BLaER1 treated with 17β-estradiol and CSF1 and Interleukin-3, amounts not matched to agents 10 nM and 100 nM (cell line): ENCODE results near the gene OR7G1.
"Not testable (repeated sequence)": the region's sequence is repeated elsewhere in the genome, so short reads cannot be mapped to it uniquely, and the experiment has no call there.

Source experiments
- H3K27ac ChIP-seq, 11 experiments: shearing (Covaris generic); formaldehyde crosslinking; 2 replicates each; pipeline ENCODE4 v1.8.1; 2022
- H3K27me3 ChIP-seq, 11 experiments: shearing (Covaris generic); formaldehyde crosslinking; 2 replicates each; pipeline ENCODE4 v1.8.1; 2022
- H3K36me3 ChIP-seq, 11 experiments: shearing (Covaris generic); formaldehyde crosslinking; 2 replicates each; pipeline ENCODE4 v1.8.1; 2022
- H3K4me1 ChIP-seq, 10 experiments: shearing (Covaris generic); formaldehyde crosslinking; 2 replicates each; pipeline ENCODE4 v1.8.1; 2022
- H3K4me2 ChIP-seq, 11 experiments: shearing (Covaris generic); formaldehyde crosslinking; 2 replicates each; pipeline ENCODE4 v1.8.1; 2022
- H3K4me3 ChIP-seq, 10 experiments: shearing (Covaris generic); formaldehyde crosslinking; 2 replicates each; pipeline ENCODE4 v1.8.1; 2022
- H3K9ac ChIP-seq, 11 experiments: shearing (Covaris generic); formaldehyde crosslinking; 2 replicates each; pipeline ENCODE4 v1.8.1; 2022
- H3K9me3 ChIP-seq, 11 experiments: shearing (Covaris generic); formaldehyde crosslinking; replicated peaks in 1 of 11; 2 replicates each; pipeline ENCODE4 v1.8.1; 2022
- H4K20me1 ChIP-seq, 11 experiments: shearing (Covaris generic); formaldehyde crosslinking; 2 replicates each; pipeline ENCODE4 v1.8.1; 2022
- Cebpa-rat ChIP-seq, 11 experiments: shearing (Covaris generic); IDR thresholded peaks; 2 replicates each; pipeline ENCODE4 v1.8.1; 2022

OR7G1 gene

DNA sequence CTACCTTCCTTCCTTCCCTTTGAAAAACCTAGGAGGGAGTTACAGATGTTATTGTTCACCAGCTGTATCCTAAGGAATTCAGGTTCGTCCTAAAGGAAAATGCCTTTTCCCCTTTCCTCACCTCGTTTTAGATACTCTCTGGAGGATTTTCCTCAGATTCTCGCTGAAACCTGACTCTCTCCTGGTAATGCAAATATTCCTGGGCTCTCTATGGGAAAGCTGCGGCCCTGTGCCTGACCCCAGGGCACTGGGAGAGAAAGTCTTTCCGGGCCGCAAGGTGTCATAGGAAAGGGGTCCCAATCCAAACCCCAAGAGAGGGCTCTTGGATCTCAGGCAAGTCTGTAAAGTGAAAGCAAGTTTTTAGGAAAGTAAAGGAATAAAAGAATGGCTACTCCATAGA lies 41.8 kb downstream of the OR7G1 start:
- Histone ChIP-seq H3K27me3 (no peaks in the 10 kb centered on the region), H3K27ac (no peak overlapping the region), H3K9me3 (no peaks in the 10 kb centered on the region), H3K36me3 (no peaks in the 10 kb centered on the region), H4K20me1 (no peaks in the 10 kb centered on the region), H3K4me3 (no peak overlapping the region), H3K4me2 (no peak overlapping the region), H3K4me1 (peaks cover 0 to 13% (median 10%) of the 10 kb centered on the region in 10 experiments; a peak in 13 of 20 replicates), H3K9ac (no peak overlapping the region)
- no peak for TF ChIP-seq Cebpa-rat (IDR thresholded peaks at IDR 0.05)

DNA sequence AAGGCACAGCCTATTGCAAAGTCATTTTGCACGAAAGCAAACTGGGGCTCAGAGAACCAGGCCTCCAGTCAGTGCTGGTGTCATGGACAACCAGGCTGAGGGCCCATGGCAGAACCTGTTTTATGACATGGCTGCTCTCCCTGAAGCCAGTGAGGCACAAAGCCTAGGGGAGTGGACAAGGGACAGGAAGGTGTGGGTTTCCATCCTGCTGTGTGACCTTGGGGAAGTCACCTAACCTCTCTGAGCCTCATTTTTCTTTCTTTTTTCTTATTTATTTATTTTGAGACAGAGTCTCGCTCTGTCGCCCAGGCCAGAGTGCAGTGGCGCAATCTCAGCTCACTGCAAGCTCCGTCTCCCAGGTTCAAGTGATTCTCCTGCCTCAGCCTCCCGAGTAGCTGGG lies 43.8 kb downstream of the OR7G1 start:
- H3K27me3 ChIP-seq, H3K4me2 ChIP-seq, H3K4me3 ChIP-seq, H3K9ac ChIP-seq, H3K36me3 ChIP-seq, H3K27ac ChIP-seq, H3K9me3 ChIP-seq, H4K20me1 ChIP-seq: not testable (repeated sequence)
- 0 out of 22 replicates have a peak, but pooled peaks of 1 of the 11 experiments have one; percentile 7 for TF ChIP-seq Cebpa-rat (IDR thresholded peaks at IDR 0.05)
- H3K4me1 ChIP-seq, result peaks cover 0 to 13% (median 10%) of the 10 kb centered on the region in 10 experiments; a peak in 13 of 20 replicates

DNA sequence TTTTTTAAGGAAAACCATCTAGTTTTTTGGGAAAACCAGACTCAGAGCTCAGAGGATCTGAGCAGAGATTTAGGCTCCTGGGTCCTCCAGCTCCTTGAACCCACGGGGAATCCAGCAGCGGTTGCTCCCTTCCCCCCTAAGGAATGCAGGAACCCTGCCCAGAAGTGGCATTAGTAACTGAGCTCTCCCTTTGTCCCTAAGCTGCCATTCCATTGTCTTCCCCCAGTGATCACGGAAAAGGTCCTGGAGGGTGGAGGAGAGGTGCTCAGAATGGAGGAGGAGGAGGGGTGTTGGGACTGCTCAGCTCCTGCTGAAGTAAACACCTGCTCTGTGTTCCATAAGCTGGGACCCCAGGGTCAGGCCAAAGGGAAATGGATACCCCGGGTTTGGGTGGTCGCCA lies 45.5 kb downstream of the OR7G1 start:
- no peak for TF ChIP-seq Cebpa-rat (IDR thresholded peaks at IDR 0.05)
- no peak overlapping the region for H3K4me2 ChIP-seq
- H3K36me3 ChIP-seq, result no peaks in the 10 kb centered on the region
- no peaks in the 10 kb centered on the region for H3K27me3 ChIP-seq
- no peaks in the 10 kb centered on the region for H4K20me1 ChIP-seq
- H3K4me3 ChIP-seq, result no peak overlapping the region
- peaks cover 0 to under 1% (median under 1%) of the 10 kb centered on the region in 10 experiments; a peak in 5 of 20 replicates for H3K4me1 ChIP-seq
- H3K27ac ChIP-seq, result no peak overlapping the region
- H3K9me3 ChIP-seq, result no peaks in the 10 kb centered on the region
- H3K9ac ChIP-seq, result no peak overlapping the region

DNA sequence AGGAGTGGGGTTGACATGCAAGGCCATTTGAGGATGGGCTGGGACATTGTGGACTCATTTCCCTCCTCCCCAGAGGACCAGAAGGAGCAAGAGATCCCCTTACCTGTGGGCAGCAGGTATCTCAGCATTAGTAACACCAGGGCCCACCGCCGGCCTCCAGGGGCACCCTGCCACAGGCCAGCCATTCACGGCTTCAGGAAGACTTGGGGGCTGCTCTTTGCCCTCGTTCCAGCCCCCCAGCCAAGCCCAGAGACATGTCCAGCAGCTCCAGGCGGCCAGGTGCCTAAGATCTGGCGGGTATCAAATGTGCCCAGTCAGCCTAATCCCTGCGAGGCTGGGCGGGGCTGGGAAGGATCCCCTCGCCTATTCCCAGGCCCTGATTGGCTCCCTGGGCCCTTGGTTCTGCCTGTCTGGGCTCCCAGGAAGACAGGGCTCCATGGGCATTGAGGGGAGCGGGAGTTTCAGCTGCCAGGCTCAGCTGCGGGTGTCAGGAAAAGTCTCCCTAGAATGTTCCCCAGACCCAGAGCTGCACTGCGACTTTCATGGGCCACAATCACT lies 50.0 kb downstream of the OR7G1 start:
- peaks cover 0 to 6% (median 0%) of the 10 kb centered on the region in 10 experiments; a peak in 1 of 20 replicates for H3K4me1 ChIP-seq
- H3K4me2 ChIP-seq, result no peak overlapping the region
- no peak overlapping the region for H3K4me3 ChIP-seq
- H3K9ac ChIP-seq, result no peak overlapping the region
- no peak for TF ChIP-seq Cebpa-rat (IDR thresholded peaks at IDR 0.05)
- no peaks in the 10 kb centered on the region for H4K20me1 ChIP-seq
- no peaks in the 10 kb centered on the region for H3K27me3 ChIP-seq
- H3K27ac ChIP-seq, result no peak overlapping the region
- H3K9me3 ChIP-seq, result no peaks in the 10 kb centered on the region
- no peaks in the 10 kb centered on the region for H3K36me3 ChIP-seq
